ENCODE data around the gene AKIP1.
"Not testable (repeated sequence)": the region's sequence is repeated elsewhere in the genome, so short reads cannot be mapped to it uniquely, and the experiment has no call there.

Gene AKIP1

DNA sequence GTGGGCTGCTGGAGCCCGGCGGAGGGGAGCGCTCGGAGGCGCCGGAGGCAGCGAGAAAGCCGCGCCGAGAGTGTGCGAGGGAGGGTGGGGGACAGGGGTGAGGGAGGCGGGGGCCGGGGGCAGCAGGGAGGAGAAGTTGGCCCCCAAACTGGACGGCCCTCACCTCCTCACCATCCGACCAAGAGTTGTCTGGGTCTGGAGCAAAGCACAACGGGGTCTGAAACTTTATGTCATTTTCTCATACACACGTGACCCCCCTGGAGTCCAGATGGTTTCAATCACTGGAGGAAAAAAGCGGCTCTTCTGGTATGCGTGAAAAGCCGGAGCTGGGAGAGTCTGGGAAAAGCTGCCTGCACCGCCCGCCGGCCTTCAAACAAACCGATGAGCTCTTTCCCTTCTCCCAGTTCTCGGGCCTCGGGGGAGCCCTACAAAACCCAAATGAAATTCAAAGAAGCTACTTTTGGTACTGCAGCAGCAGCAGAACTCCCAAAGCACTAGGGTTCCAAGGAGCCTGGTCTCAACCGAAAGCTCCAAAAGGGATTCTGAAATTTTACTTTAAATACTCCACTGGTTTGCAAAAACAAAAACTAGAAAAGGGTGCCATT lies 39.7 kb upstream of the AKIP1 start:
- peak overlapping the region; percentile 33 to 90 for H3K27ac ChIP-seq
- H3K4me3 ChIP-seq: peak overlapping the region; percentile 84
- TF ChIP-seq, protein P1, sequence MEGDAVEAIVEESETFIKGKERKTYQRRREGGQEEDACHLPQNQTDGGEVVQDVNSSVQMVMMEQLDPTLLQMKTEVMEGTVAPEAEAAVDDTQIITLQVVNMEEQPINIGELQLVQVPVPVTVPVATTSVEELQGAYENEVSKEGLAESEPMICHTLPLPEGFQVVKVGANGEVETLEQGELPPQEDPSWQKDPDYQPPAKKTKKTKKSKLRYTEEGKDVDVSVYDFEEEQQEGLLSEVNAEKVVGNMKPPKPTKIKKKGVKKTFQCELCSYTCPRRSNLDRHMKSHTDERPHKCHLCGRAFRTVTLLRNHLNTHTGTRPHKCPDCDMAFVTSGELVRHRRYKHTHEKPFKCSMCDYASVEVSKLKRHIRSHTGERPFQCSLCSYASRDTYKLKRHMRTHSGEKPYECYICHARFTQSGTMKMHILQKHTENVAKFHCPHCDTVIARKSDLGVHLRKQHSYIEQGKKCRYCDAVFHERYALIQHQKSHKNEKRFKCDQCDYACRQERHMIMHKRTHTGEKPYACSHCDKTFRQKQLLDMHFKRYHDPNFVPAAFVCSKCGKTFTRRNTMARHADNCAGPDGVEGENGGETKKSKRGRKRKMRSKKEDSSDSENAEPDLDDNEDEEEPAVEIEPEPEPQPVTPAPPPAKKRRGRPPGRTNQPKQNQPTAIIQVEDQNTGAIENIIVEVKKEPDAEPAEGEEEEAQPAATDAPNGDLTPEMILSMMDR (IDR thresholded peaks at IDR 0.05): no peak
- DNase-seq (ENCODE audit: low spot score): peak; percentile 77

DNA sequence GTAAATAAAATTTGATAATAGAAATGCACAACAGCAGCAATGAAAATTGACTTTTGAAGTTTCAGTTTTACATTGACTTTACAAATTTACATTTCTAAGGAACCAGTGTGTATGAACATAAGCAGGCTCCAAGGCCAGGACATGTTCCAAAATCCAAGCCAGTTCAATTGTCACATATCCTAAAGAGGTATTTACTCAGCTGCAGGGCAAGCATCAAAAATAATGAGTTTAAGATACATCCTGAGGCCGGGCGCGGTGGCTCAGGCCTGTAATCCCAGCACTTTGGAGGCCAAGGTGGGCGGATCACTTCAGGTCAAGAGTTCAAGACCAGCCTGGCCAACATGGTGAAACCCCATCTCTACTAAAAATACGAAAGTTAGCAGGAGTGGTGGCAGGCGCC lies 39.0 kb upstream of the AKIP1 start:
- no peak for DNase-seq (ENCODE audit: low spot score)
- H3K27ac ChIP-seq: no peak overlapping the region
- no peak overlapping the region for H3K4me3 ChIP-seq
- TF ChIP-seq, protein P1 (IDR thresholded peaks at IDR 0.05): no peak

DNA sequence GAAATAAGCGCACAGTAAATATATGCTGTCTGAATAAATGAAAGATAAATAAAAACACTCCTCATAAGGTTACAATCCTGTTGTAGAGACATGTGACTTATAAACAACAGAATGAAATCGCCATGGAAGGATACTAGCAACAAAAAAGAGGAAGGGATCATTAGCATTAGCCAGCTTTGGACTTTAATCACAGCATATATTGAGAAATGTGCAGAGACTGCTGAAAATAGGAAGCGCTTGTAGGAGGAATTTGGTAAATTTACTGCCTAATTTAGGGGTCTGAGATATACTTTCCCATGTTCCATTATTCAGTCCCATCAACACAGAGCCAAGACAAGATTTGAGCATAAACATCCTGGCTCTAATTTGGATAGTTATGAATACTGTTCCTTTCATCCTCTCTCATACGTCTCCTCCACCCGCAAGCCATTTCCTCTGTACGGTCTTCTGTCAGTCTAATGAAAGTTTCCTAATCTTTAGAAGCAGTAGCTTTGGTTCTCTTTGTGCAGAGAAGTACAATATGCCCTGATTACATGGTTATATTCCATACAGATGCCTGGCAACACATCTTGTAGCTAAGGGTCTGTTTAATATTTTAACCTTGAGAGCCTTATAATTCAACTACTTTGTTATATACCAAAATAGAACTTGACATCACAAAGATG lies 37.1 kb upstream of the AKIP1 start:
- no peak overlapping the region for H3K27ac ChIP-seq
- no peak overlapping the region for H3K4me3 ChIP-seq
- DNase-seq (ENCODE audit: low spot score): no peak
- TF ChIP-seq, protein P1 (IDR thresholded peaks at IDR 0.05): no peak

DNA sequence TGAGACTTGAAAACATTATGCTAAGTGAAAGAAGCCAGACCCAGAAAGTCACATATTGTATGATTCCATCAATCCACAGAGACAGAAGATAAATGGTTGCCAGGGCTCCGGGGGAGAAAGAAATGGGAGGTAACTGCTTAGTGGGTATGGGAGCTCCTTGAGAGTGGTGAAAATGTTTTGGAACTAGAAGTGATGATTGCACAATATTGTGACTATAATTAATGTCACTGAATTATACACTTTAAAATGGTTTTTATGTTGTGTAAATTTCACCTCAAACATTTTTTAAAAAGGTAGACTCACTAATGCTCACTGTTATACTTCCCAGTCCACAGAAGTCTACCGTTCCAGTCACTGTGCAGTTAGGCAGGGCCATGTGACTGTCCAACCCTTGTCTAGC lies 32.2 kb upstream of the AKIP1 start:
- H3K27ac ChIP-seq: no peak overlapping the region
- TF ChIP-seq, protein P1 (IDR thresholded peaks at IDR 0.05): no peak
- H3K4me3 ChIP-seq: no peak overlapping the region
- no peak for DNase-seq (ENCODE audit: low spot score)

DNA sequence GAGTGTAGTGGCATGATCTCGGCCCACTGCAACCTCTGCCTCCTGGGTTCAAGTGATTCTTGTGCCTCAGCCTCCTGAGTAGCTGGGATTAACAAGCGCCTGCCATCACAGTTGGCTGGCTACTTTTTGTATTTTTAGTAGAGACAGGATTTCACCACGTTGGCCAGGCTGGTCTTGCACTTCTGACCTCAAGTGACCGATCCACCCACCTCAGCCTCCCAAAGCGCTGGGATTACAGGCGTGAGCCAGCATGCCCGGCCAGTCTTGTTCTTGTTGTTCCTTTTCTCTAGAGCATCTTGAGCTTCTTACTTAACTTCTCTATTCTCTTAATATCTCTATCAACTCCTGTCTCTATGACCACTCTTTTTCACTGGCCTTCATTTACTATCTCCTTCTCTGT lies 29.4 kb upstream of the AKIP1 start:
- not testable (repeated sequence) for H3K27ac ChIP-seq; H3K4me3 ChIP-seq; DNase-seq (ENCODE audit: low spot score)

DNA sequence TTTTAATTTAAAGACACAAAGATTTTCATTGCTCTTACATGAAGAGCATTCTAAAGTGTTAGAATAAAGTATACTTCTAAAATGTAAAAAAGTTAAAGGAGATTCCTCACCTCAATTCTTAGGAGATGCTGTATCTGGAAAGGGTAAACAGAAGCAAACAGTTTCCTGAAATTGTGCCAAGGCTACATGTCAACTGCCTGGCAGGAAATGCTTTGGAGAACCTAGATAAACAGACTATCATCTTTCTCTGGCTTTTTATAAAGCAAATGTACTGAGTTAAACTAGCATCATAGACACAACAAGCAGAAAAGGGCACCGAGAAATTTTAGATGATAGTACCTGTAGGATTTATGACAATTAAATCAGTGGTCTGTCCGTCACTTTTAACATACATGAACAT lies 24.7 kb upstream of the AKIP1 start:
- TF ChIP-seq, protein P1 (IDR thresholded peaks at IDR 0.05): no peak

DNA sequence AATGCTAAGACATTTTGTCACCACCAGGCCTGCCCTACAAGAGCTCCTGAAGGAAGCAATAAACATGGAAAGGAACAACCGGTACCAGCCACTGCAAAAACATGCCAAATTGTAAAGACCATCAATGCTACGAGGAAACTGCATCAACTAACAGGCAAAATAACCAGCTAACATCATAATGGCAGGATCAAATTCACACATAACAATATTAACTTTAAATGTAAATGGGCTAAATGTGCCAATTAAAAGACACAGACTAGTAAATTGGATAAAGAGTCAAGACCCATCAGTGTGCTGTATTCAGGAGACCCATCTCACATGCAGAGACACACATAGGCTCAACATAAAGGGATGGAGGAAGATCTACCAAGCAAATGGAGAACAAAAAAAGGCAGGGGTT lies 19.8 kb upstream of the AKIP1 start:
- H3K4me3 ChIP-seq; H3K27ac ChIP-seq; DNase-seq (ENCODE audit: low spot score): not testable (repeated sequence)

More for the DNA sequence above, 24.7 kb upstream of the AKIP1 start:
- H3K4me3 ChIP-seq: no peak overlapping the region
- no peak for DNase-seq (ENCODE audit: low spot score)
- no peak overlapping the region for H3K27ac ChIP-seq

DNA sequence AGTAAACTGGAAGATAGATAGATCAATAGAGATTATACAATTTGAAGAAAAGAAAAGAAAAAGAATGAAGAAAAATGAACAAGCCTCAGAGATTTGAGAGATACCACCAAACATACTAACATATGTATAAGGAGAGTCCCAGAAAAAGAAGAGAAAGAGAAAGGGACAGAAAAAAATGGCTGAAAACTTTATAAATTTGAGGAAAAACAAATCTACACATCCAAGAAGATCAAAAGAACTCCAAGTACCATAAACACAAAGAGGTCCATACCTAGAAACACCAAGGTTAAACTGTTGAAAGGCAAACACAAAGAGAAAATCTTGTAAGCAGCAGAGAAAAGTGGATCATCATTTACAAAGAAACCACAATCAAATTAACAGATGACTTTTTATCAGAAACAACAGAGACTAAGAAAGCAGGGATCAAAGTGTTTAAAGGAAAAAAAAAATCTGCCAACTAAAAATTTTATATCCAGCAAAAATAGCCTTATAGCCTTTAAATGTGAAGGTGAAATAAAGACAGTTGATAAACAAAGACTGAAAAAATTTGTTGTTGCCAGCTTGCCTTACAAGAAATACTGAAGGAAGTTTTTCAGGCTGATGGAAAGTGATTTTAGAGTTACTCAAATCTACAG lies 11.8 kb upstream of the AKIP1 start:
- TF ChIP-seq, protein P1 (IDR thresholded peaks at IDR 0.05): no peak

More for the DNA sequence above, 11.8 kb upstream of the AKIP1 start:
- H3K27ac ChIP-seq: no peak overlapping the region
- no peak for DNase-seq (ENCODE audit: low spot score)
- no peak overlapping the region for H3K4me3 ChIP-seq
